GM23338 (cell line): ENCODE results near the gene ATL3. TPM values are rescaled to one million over a fixed set of nuclear protein-coding genes. Genes with fewer than 3 reads are reported as not detected.

Experiments
- ATAC-seq: fragments of 200-7000 bp; cut with Tn5 transposase; 3 replicates; pipeline ENCODE4 v1.9.1; 2020
- DNase-seq: peaks from one replicate; pipeline ENCODE4 v3.0.0-alpha.2; 2015; ENCODE audit warnings: low spot score
- H2AFZ ChIP-seq: fragments of 200-600 bp; sonication (generic); 2 replicates; pipeline ENCODE4 v1.8.0; 2016; ENCODE audit warnings: antibody characterized with exemption, mild to moderate bottlenecking, moderate library complexity
- H3F3A ChIP-seq: fragments of 200-600 bp; sonication (generic); replicated peaks from 2 replicates; pipeline ENCODE4 v1.8.0; 2017; ENCODE audit warnings: antibody characterized with exemption, mixed run types, low read depth
- H3K27ac ChIP-seq: fragments of 200-600 bp; sonication (generic); 2 replicates; pipeline ENCODE4 v1.6.1; 2016; ENCODE audit warnings: low read depth
- H3K27me3 ChIP-seq: fragments of 200-600 bp; sonication (generic); 2 replicates; pipeline ENCODE4 v1.8.0; 2016; ENCODE audit warnings: mild to moderate bottlenecking, mixed run types, moderate library complexity; ENCODE audit not compliant: insufficient read depth
- H3K36me3 ChIP-seq: fragments of 200-600 bp; sonication (generic); 2 replicates; pipeline ENCODE4 v1.8.0; 2016; ENCODE audit warnings: mild to moderate bottlenecking; ENCODE audit not compliant: insufficient read depth
- H3K4me1 ChIP-seq: fragments of 200-600 bp; sonication (generic); 2 replicates; pipeline ENCODE4 v1.8.0; 2016; ENCODE audit warnings: mild to moderate bottlenecking, moderate library complexity; ENCODE audit not compliant: insufficient read depth
- H3K4me2 ChIP-seq: fragments of 200-600 bp; sonication (generic); 2 replicates; pipeline ENCODE4 v1.7.1; 2017; ENCODE audit warnings: mixed run types
- H3K4me3 ChIP-seq: fragments of 200-600 bp; sonication (generic); 2 replicates; pipeline ENCODE4 v1.6.1; 2016; ENCODE audit warnings: mixed run types
- H3K79me2 ChIP-seq: fragments of 200-600 bp; sonication (generic); replicated peaks from 2 replicates; pipeline ENCODE4 v1.8.0; 2017; ENCODE audit warnings: mild to moderate bottlenecking; ENCODE audit not compliant: insufficient read depth
- H3K9me2 ChIP-seq: fragments of 200-600 bp; sonication (generic); 2 replicates; pipeline ENCODE4 v1.8.0; 2017; ENCODE audit not compliant: insufficient read depth
- H4K20me1 ChIP-seq: fragments of 200-600 bp; sonication (generic); replicated peaks from 2 replicates; pipeline ENCODE4 v1.8.0; 2017; ENCODE audit warnings: mild to moderate bottlenecking; ENCODE audit not compliant: insufficient read depth
- H3K27ac Mint-ChIP-seq: 2 replicates; pipeline ENCODE4 v1.8.0; 2020; ENCODE audit warnings: inconsistent platforms, mild to moderate bottlenecking, moderate library complexity, mixed read lengths
- H3K27me3 Mint-ChIP-seq: 3 replicates; pipeline ENCODE4 v1.8.0; 2022; ENCODE audit warnings: low read depth, mild to moderate bottlenecking, moderate library complexity, mixed read lengths, inconsistent platforms; ENCODE audit not compliant: insufficient read depth, poor library complexity
- H3K36me3 Mint-ChIP-seq: 3 replicates; pipeline ENCODE4 v1.8.0; 2021; ENCODE audit warnings: low read depth, mild to moderate bottlenecking, inconsistent platforms, moderate library complexity, mixed read lengths
- H3K4me1 Mint-ChIP-seq: 3 replicates; pipeline ENCODE4 v1.8.0; 2020; ENCODE audit warnings: mild to moderate bottlenecking, inconsistent platforms, mixed read lengths
- H3K4me3 Mint-ChIP-seq: 3 replicates; pipeline ENCODE4 v1.8.0; 2021; ENCODE audit warnings: moderate library complexity, mild to moderate bottlenecking, inconsistent platforms, mixed read lengths
- H3K9me3 Mint-ChIP-seq: 3 replicates; pipeline ENCODE4 v1.8.0; 2020; ENCODE audit warnings: moderate library complexity, mild to moderate bottlenecking, inconsistent platforms, mixed read lengths
- CTCF ChIP-seq, 2 experiments: fragments of 200-600 bp in 1 of 2; sonication (generic) in 1 of 2; conservative IDR thresholded peaks; 2 replicates each; pipeline versions ENCODE4 v1.5.1 to v1.6.1; 2016 to 2017; ENCODE audit warnings: antibody characterized with exemption in 2 of 2, low read depth in 2 of 2, mild to moderate bottlenecking in 2 of 2, moderate library complexity in 1 of 2
- EZH2 ChIP-seq: fragments of 200-600 bp; sonication (generic); IDR thresholded peaks from one replicate; pipeline ENCODE4 v1.8.0; 2017; ENCODE audit warnings: antibody characterized with exemption, mild to moderate bottlenecking, low read depth; ENCODE audit not compliant: unreplicated experiment
- NANOG ChIP-seq: IDR thresholded peaks from 2 replicates; pipeline ENCODE4 v1.6.1; 2016; ENCODE audit warnings: antibody characterized with exemption, borderline replicate concordance
- ZNF114 ChIP-seq: fragments of 250-450 bp; sonication (Bioruptor Pico); IDR thresholded peaks from 2 replicates; pipeline ENCODE4 v1.5.0; 2020; ENCODE audit warnings: mild to moderate bottlenecking, moderate library complexity
- ZNF331 ChIP-seq: fragments of 250-450 bp; sonication (Bioruptor Pico); IDR thresholded peaks from 2 replicates; pipeline ENCODE4 v1.5.0; 2020; ENCODE audit warnings: low read depth, mild to moderate bottlenecking, moderate library complexity
- ZNF462 ChIP-seq: fragments of 250-450 bp; sonication (Bioruptor Pico); IDR thresholded peaks from 2 replicates; pipeline ENCODE4 v1.5.0; 2020; ENCODE audit warnings: mild to moderate bottlenecking, moderate library complexity
- polyA plus RNA-seq: library from polyadenylated mRNA; unstranded; fragments of >200 nt; fragmentation: Nextera tagmentation; extraction: Ambion mirVana; gene quantifications from 2 replicates; pipeline ENCODE4 v1.2.1, GENCODE V29; 2016
- total RNA-seq: library from RNA; depleted of rRNA; stranded (reverse); fragments of >200 nt; shearing (Covaris generic); gene quantifications from 2 replicates; pipeline ENCODE4 v1.2.3, GENCODE V29; 2014

The ATL3 gene
- total and polyA plus RNA-seq, 2 experiments from 2014 or later: 6.8 to 20.4 TPM

DNA sequence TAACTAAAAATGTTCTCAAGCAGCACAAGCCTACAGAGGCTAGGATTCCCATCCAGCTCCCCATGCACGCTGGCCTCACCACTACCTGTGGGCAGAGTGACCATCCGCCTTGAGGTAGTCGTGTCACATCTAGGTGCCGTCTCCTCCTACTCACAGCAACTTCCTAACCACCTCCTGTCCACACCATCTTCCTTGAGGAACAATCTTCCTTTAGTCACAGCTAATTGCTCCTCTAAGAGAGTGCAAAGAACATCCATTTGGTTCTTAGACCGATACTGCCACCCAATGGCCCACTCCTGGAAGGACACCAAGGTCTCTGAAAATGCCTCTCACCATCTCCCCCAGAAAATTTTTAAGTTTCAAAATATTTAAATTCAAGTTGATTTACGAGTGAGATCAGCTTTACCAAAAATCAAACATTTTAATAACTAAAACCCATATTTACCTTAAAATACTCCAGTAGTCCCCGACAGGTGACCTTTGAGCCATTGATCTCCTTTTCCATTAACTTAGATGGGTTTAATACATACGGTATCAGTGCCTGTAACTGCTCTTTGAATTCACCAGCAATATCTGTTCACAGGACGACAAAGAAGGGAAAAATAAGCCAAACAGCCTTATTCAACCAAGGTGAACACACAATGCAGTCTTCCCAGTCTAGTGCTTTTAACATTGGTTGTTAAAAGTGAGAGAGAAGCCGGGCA, 35.3 kb downstream of the ATL3 start:
- no peaks in the 10 kb centered on the region for H3K9me3 Mint-ChIP-seq
- no peak overlapping the region for H3K4me3 ChIP-seq
- H3K79me2 ChIP-seq: no peaks in the 10 kb centered on the region
- TF ChIP-seq ZNF462 (CRISPR knock-in tag) (peak; percentile 66; the same call in 1 of the 2 replicates), EZH2 (no peak), ZNF331 (CRISPR knock-in tag) (no peak), ZNF114 (CRISPR knock-in tag) (no peak), NANOG (no peak), CTCF (conservative IDR thresholded peaks at IDR 0.05; ENCODE audit: low read depth in 2 of 2) (peak; percentile 95 to 98)
- H2AFZ ChIP-seq: no peak overlapping the region
- peaks cover 32% of the 10 kb centered on the region for H3K36me3 Mint-ChIP-seq
- ATAC-seq (peak; percentile 98), DNase-seq (peak; percentile 92)
- H3K9me2 ChIP-seq: no peaks in the 10 kb centered on the region
- H3K4me1 ChIP-seq: no peaks in the 10 kb centered on the region
- peak overlapping the region; percentile 7; the same call in 1 of the 2 replicates for H3K27ac Mint-ChIP-seq
- H3K4me1 Mint-ChIP-seq: peaks cover 3% of the 10 kb centered on the region; the same call in 2 of the 3 replicates
- H3K4me2 ChIP-seq: no peak overlapping the region
- H3K27me3 ChIP-seq: no peaks in the 10 kb centered on the region
- H3K27me3 Mint-ChIP-seq: no peaks in the 10 kb centered on the region
- H3F3A ChIP-seq: no peaks in the 10 kb centered on the region
- peak overlapping the region; percentile 5; the same call in 1 of the 2 replicates for H3K27ac ChIP-seq
- H3K4me3 Mint-ChIP-seq: no peak overlapping the region
- peaks cover 15% of the 10 kb centered on the region for H3K36me3 ChIP-seq
- H4K20me1 ChIP-seq: no peaks in the 10 kb centered on the region
